GM21367 (cell line): ENCODE data around the gene BEND3.
"Not testable (repeated sequence)": the region's sequence is repeated elsewhere in the genome, so short reads cannot be mapped to it uniquely, and the experiment has no call there.

Experiments used
- ATAC-seq: cut with Tn5 transposase; IDR thresholded peaks from one replicate; pipeline ENCODE4 v1.9.1; 2021; ENCODE audit not compliant: unreplicated experiment

The BEND3 gene

GRCh38 chr6:107047807-107048206, 67.5 kb downstream of the BEND3 start:
- ATAC-seq: no peak

GRCh38 chr6:107045826-107046675, 69.3 kb downstream of the BEND3 start:
- ATAC-seq: no peak

- ATAC-seq: no peak
Measured at GRCh38 chr6:107033126-107033525, 82.2 kb downstream of the BEND3 start.

- no peak for ATAC-seq
Measured at GRCh38 chr6:107032051-107032450, 83.3 kb downstream of the BEND3 start.

- ATAC-seq: no peak
Measured at GRCh38 chr6:107030151-107030550, 85.2 kb downstream of the BEND3 start.

- ATAC-seq: no peak
Measured at GRCh38 chr6:107026965-107027364, 88.3 kb downstream of the BEND3 start.

- no peak for ATAC-seq
Measured at GRCh38 chr6:107021446-107022185, 93.7 kb downstream of the BEND3 start.

GRCh38 chr6:107020239-107020638, 95.1 kb downstream of the BEND3 start:
- ATAC-seq: no peak

- not testable (repeated sequence) for ATAC-seq
Measured at GRCh38 chr6:107019628-107020027, 95.7 kb downstream of the BEND3 start.

- ATAC-seq: no peak
Measured at GRCh38 chr6:107019047-107019446, 96.3 kb downstream of the BEND3 start.
